GM19468 (cell line): ENCODE data around the gene UGCG.
A peak's percentile ranks its signal among the peaks of the same experiment; 100 is the strongest.

Source experiments
- ATAC-seq: cut with Tn5 transposase; IDR thresholded peaks from one replicate; pipeline ENCODE4 v1.9.1; 2021; ENCODE audit warnings: mild to moderate bottlenecking, moderate library complexity, moderate number of reproducible peaks; ENCODE audit not compliant: unreplicated experiment; ENCODE audit errors: extremely low read depth

The UGCG gene

GRCh38 chr9:111915425-111915758, 18.8 kb downstream of the UGCG start:
- ATAC-seq = no peak

- peak; percentile 26 for ATAC-seq
Measured at GRCh38 chr9:111916234-111916645, 19.6 kb downstream of the UGCG start.

- no peak for ATAC-seq
Measured at GRCh38 chr9:111917201-111917600, 20.6 kb downstream of the UGCG start.

DNA sequence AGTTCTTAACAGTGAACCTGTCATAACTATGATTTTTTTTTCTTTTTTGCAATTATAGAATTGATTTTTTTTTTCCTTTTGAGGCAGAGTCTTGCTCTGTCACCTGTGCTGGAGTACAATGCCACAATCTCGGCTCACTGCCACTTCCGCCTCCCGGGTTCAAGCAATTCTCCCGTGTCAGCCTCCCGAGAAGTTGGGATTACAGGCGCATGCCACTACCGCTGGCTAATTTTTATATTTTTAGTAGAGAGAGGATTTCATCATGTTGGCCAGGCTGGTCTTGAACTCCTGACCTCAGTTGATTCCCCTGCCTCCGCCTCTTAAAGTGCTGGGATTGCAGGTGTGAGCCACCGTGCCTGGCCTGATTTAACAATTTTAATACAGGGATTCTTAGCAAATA, 21.4 kb downstream of the UGCG start:
- ATAC-seq = no peak

DNA sequence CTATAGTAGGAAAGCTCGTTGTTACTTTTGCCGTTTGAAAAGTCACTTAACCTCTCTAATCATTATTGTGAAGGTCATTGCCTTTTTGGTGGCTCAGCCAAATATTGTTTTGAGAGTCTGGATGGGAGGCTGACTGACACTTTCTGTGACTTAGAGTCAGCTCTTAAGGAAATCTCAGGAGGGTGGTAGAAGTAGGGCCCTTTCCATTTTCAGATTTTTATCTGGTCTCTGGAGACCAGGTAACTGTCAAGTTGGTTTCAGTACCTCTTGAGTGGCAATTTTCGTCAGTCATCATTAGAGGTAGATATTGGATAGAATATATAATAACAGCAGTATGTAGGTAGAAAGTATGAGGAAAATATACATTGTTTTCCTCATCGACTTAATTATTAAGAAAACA, 23.3 kb downstream of the UGCG start:
- no peak for ATAC-seq

- ATAC-seq = no peak
Measured at GRCh38 chr9:111920531-111920930, 23.9 kb downstream of the UGCG start.

GRCh38 chr9:111922324-111923013, 25.9 kb downstream of the UGCG start:
- no peak for ATAC-seq

- ATAC-seq = no peak
Measured at GRCh38 chr9:111924281-111924680, 27.7 kb downstream of the UGCG start.

- no peak for ATAC-seq
Measured at GRCh38 chr9:111925017-111925770, 28.6 kb downstream of the UGCG start.

- ATAC-seq = no peak
Measured at GRCh38 chr9:111925784-111926183, 29.2 kb downstream of the UGCG start.

DNA sequence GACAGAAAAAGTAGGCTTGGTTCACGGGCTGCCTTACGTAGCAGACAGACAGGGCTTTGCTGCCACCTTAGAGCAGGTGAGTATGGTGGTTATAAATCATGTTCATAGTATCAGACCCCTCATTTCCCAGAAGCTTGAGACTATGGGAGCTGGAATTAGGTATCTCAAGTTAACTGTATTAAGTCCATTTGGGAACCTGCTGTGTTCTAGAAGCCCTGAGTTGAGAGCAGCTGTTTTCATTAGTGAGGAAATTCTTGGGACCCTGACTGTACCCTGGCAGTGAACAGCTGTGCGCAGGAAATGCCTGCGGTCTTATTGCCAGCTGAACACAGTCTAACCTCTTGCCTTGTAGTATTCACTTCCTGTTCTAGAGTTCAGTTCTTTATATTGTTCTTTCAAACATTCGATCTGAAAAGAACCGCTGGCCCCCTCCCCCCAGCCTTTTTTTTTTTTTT, 29.8 kb downstream of the UGCG start:
- peak; percentile 99 for ATAC-seq

DNA sequence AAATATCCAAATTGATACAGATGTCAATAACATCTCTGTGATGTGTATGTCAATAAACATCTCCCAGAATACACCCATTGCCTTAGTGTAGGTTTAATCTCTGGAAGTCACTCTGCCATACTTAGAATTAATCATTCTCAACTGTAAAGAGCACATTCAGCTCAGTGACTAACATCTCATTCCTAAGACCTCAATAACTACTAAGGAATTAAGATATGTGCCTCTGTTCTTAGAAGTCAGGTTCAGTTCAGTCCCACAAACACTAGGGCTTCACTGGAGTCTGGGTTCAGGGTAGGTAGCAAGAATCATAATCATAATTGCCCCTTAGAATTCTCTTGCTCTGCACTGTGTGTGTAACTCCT, 31.7 kb downstream of the UGCG start:
- no peak for ATAC-seq

GRCh38 chr9:111934747-111935146, 38.1 kb downstream of the UGCG start:
- ATAC-seq = no peak

DNA sequence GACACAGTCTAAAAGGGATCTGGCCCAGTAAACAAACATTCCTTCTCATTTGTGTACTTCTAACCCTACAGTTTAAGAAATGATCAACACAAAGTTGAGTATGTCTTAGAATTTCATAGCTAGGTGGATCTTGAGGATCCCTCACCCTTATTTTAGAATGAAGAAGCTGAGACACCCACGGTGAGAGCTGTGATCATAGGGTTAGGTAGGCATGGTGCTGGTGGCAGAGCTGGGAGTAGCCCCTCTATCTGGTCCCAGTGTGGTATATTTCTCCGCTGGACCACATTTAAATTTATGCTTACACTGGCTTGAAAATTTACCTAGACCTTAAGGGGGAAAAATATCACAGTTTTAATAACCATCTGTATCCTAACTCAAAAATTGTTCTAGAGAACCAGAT, 39.8 kb downstream of the UGCG start:
- ATAC-seq = no peak

- no peak for ATAC-seq
Measured at GRCh38 chr9:111937301-111937700, 40.7 kb downstream of the UGCG start.

- ATAC-seq = peak; percentile 28
Measured at GRCh38 chr9:111937781-111938426, 41.3 kb downstream of the UGCG start.

DNA sequence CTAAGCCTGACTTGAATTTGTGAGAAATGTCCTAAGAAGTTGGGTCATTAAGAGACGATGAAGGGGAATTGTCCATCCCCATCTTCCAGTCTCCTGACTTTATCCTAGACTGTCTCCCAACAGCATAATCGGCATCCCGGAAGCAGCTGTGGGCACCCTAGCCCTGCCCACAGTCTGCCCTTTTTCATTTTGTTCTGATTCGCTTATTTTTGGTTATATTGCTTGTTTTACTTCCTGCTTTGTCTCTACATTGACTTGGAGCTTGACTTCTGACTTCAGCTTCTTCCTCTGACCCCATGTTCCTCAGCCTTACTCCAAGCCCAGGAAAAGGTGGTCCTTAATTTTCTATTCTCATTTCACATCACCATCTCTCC, 41.8 kb downstream of the UGCG start:
- no peak for ATAC-seq

GRCh38 chr9:111939322-111939721, 42.7 kb downstream of the UGCG start:
- no peak for ATAC-seq

GRCh38 chr9:111940697-111941096, 44.1 kb downstream of the UGCG start:
- ATAC-seq = no peak

DNA sequence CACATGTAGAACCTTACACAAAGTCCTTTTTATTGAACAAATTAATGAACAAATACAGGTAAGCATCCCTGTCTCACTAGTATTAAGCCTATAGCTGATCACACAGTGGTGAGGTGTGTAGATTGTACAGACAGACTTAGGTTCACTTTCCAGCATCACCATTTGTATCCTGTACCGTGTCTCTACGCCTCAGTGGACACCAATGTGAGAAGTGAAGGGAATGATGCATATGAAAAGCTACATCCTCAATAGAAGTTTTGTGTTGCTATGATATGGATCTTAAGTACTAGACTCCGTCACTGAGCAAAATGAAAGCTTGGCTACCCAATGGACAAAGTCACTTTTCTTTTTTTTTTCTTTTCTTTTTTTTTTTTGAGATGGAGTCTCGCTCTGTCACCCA, 46.6 kb downstream of the UGCG start:
- ATAC-seq = no peak

DNA sequence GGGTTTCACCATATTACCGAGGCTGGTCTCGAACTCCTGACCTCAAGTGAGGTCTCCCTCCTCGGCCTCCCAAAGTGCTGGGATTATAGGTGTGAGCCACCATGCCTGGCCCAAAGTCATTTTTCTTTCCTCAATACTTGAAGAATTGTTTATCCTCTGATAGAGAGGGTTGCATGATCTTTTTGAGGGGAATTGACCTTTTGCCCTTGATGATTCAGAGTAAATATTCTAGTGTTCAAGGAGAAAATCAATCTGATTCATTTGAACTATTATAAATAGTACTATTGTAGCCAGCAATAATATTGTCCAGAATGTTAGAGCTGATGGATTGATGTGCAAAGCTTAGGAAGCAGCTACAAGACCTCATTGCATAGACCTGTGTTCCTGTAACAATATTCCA, 47.1 kb downstream of the UGCG start:
- ATAC-seq = no peak
